Loucy (cell line): ENCODE measurements around the gene TRIL.

Experiments
- H2AFZ ChIP-seq: fragments of 200-600 bp; sonication (generic); 2 replicates; pipeline ENCODE4 v1.6.0; 2016; ENCODE audit warnings: antibody characterized with exemption, mild to moderate bottlenecking, low read length, moderate library complexity
- H3F3A ChIP-seq: fragments of 200-600 bp; 2 replicates; pipeline ENCODE4 v1.6.0; 2016; ENCODE audit warnings: antibody characterized with exemption, low read depth, mild to moderate bottlenecking
- H3K27me3 ChIP-seq: fragments of 200-600 bp; sonication (generic); 2 replicates; pipeline ENCODE4 v1.6.1; 2014; ENCODE audit warnings: low read length, mild to moderate bottlenecking; ENCODE audit not compliant: insufficient read depth, poor library complexity, severe bottlenecking
- H3K36me3 ChIP-seq: fragments of 200-600 bp; sonication (generic); 2 replicates; pipeline ENCODE4 v1.6.1; 2016; ENCODE audit warnings: low read length; ENCODE audit not compliant: insufficient read depth
- H3K4me1 ChIP-seq: fragments of 200-600 bp; sonication (generic); 2 replicates; pipeline ENCODE4 v1.5.1; 2014; ENCODE audit warnings: low read length, mild to moderate bottlenecking; ENCODE audit not compliant: insufficient read depth, poor library complexity, severe bottlenecking
- H3K4me2 ChIP-seq: fragments of 200-600 bp; sonication (generic); 2 replicates; pipeline ENCODE4 v1.6.0; 2014; ENCODE audit warnings: antibody characterized with exemption, low read length, low read depth, mild to moderate bottlenecking; ENCODE audit not compliant: poor library complexity, severe bottlenecking
- H3K4me3 ChIP-seq: fragments of 200-600 bp; sonication (generic); 2 replicates; pipeline ENCODE4 v1.5.1; 2014; ENCODE audit warnings: low read length, mild to moderate bottlenecking, mixed read lengths; ENCODE audit not compliant: poor library complexity, severe bottlenecking
- H3K79me2 ChIP-seq: fragments of 200-600 bp; sonication (generic); 2 replicates; pipeline ENCODE4 v1.6.1; 2014; ENCODE audit warnings: low read length; ENCODE audit not compliant: insufficient read depth
- H3K9ac ChIP-seq: fragments of 200-600 bp; sonication (generic); 2 replicates; pipeline ENCODE4 v1.6.0; 2014; ENCODE audit warnings: mild to moderate bottlenecking, low read depth, low read length, moderate library complexity; ENCODE audit not compliant: poor library complexity, severe bottlenecking
- H3K9me2 ChIP-seq: fragments of 200-600 bp; sonication (generic); replicated peaks from 2 replicates; pipeline ENCODE4 v1.6.1; 2016; ENCODE audit warnings: low read depth, low read length, mixed read lengths
- H3K9me3 ChIP-seq: fragments of 200-600 bp; sonication (generic); 2 replicates; pipeline ENCODE4 v1.6.1; 2014; ENCODE audit warnings: mild to moderate bottlenecking, antibody characterized with exemption, low read length, low read depth; ENCODE audit not compliant: insufficient read depth
- H4K20me1 ChIP-seq: fragments of 200-600 bp; sonication (generic); 2 replicates; pipeline ENCODE4 v1.6.0; 2014; ENCODE audit warnings: antibody characterized with exemption, low read length, mild to moderate bottlenecking; ENCODE audit not compliant: insufficient read depth, poor library complexity, severe bottlenecking
- CTCF ChIP-seq: fragments of 200-600 bp; sonication (generic); conservative IDR thresholded peaks from 2 replicates; pipeline ENCODE4 v1.5.1; 2014; ENCODE audit warnings: mild to moderate bottlenecking, antibody characterized with exemption, low read length
- EZH2phosphoT487 ChIP-seq: fragments of 200-600 bp; IDR thresholded peaks from 2 replicates; pipeline ENCODE4 v1.6.1; 2018; ENCODE audit warnings: antibody characterized with exemption, mild to moderate bottlenecking, moderate library complexity, borderline replicate concordance

The TRIL gene

GRCh38 chr7:28922624-28923331 lies 35.4 kb downstream of the TRIL start:
- Histone ChIP-seq H3K4me1 (peaks cover 20% of the 10 kb centered on the region), H3K4me2 (peak overlapping the region; percentile 67), H3K9me3 (no peaks in the 10 kb centered on the region), H2AFZ (peak overlapping the region; percentile 78), H3K4me3 (peak overlapping the region; percentile 19), H3F3A (no peaks in the 10 kb centered on the region), H3K36me3 (no peaks in the 10 kb centered on the region), H3K9ac (peak overlapping the region; percentile 2), H3K79me2 (no peaks in the 10 kb centered on the region), H4K20me1 (no peaks in the 10 kb centered on the region), H3K27me3 (no peaks in the 10 kb centered on the region), H3K9me2 (no peaks in the 10 kb centered on the region)
- TF ChIP-seq CTCF (peak; percentile 98), EZH2phosphoT487 (no peak)

- H2AFZ ChIP-seq = peak overlapping the region; percentile 78
- H3K4me2 ChIP-seq = peak overlapping the region; percentile 67
- peak overlapping the region; percentile 19 for H3K4me3 ChIP-seq
- peaks cover 18% of the 10 kb centered on the region for H3K4me1 ChIP-seq
- no peaks in the 10 kb centered on the region for H3K9me3 ChIP-seq
- no peaks in the 10 kb centered on the region for H3K79me2 ChIP-seq
- H4K20me1 ChIP-seq = no peaks in the 10 kb centered on the region
- H3F3A ChIP-seq = no peaks in the 10 kb centered on the region
- peak; percentile 87 for TF ChIP-seq CTCF
- TF ChIP-seq EZH2phosphoT487 = no peak
- H3K36me3 ChIP-seq = no peaks in the 10 kb centered on the region
- no peaks in the 10 kb centered on the region for H3K27me3 ChIP-seq
- H3K9ac ChIP-seq = peak overlapping the region; percentile 2
- H3K9me2 ChIP-seq = no peaks in the 10 kb centered on the region
These were observed 36.3 kb downstream of the TRIL start for GRCh38 chr7:28921822-28922221.

DNA sequence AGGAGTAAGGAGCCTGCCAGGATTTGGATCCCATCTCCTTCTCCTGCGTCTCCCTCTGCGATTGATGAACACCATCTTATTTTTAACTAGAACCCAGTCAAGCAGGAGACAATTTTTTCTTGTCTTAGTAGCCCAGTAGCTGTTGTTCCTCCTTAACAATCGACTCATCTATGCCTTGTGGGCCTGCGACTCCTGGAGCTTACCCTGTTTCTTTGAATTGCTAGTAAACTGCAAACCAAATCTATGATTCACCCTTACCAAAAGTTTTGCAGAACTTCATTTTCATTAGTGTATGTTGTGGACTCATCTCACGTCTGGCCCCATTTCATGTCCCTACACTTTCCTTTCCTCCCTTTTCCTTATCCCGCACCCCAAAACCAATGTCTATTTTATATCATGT lies 37.7 kb downstream of the TRIL start:
- H4K20me1 ChIP-seq = no peaks in the 10 kb centered on the region
- H3K4me3 ChIP-seq = no peak overlapping the region
- H3K79me2 ChIP-seq = no peaks in the 10 kb centered on the region
- no peaks in the 10 kb centered on the region for H3K36me3 ChIP-seq
- TF ChIP-seq EZH2phosphoT487 (no peak), CTCF (no peak)
- no peaks in the 10 kb centered on the region for H3K27me3 ChIP-seq
- no peak overlapping the region for H3K9ac ChIP-seq
- no peak overlapping the region for H2AFZ ChIP-seq
- H3K4me2 ChIP-seq = no peak overlapping the region
- peaks cover 11% of the 10 kb centered on the region for H3K4me1 ChIP-seq
- H3K9me2 ChIP-seq = no peaks in the 10 kb centered on the region
- H3F3A ChIP-seq = no peaks in the 10 kb centered on the region
- no peaks in the 10 kb centered on the region for H3K9me3 ChIP-seq
